Mesenteric fat pad (tissue), 1 donor: Measurements from ENCODE around the gene SIT1. TPM values are rescaled to one million over a fixed set of nuclear protein-coding genes. Genes with fewer than 3 reads are reported as not detected.
"Not testable (repeated sequence)": the region's sequence is repeated elsewhere in the genome, so short reads cannot be mapped to it uniquely, and the experiment has no call there.

Experiments used
- DNase-seq: peaks from one replicate; pipeline ENCODE4 v3.0.0-alpha.2; 2020; ENCODE audit warnings: low spot score
- total RNA-seq: library from RNA; stranded (reverse); fragmentation: NEBNext Ultra II Directional; extraction: Animal tissue kit (Norgen Biotek cat#: 25700); gene quantifications from one replicate; pipeline ENCODE4 v1.2.1, GENCODE V29; 2021
- donor health status: DM: yes; HTN: yes; CAD: no.

The SIT1 gene
- total RNA-seq, 1 donor from 2014 or later, result 1.3 TPM

DNA sequence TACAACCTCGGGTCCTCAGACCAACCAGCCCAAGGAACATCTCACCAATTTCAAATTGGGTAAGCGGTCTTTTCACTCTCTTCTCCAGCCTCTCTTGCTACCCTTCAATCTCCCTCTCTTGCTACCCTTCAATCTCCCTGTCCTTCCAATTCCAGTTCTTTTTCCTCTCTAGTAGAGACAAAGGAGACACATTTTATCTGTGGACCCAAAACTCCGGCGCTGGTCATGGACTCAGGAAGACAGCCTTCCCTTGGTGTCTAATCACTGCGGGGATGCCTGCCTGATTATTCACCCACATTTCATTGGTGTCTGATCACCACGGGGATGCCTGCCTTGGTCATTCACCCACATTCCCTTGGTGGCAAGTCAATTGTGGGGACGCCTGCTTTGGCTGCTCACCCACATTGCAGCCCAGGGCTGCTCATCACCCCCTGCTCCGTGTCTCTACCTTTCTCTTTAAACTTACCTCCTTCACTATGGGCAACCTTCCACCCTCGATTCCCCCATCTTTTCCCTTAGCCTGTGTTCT is 13.2 kb downstream of the SIT1 start:
- DNase-seq, result peak; percentile 3

DNA sequence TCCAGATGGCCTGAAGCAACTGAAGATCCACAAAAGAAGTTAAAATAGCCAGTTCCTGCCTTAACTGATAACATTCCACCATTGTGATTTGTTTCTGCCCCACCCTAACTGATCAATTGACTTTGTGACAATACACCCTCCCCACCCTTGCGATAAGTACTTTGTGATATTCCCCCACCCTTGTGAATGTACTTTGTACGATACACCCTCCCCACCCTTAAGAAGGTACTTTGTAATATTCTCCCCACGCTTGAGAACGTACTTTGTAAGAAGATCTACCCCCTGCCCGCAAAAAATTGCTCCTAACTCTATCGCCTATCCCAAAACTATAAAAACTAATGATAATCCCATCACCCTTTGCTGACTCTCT is 13.9 kb downstream of the SIT1 start:
- DNase-seq, result not testable (repeated sequence)

DNA sequence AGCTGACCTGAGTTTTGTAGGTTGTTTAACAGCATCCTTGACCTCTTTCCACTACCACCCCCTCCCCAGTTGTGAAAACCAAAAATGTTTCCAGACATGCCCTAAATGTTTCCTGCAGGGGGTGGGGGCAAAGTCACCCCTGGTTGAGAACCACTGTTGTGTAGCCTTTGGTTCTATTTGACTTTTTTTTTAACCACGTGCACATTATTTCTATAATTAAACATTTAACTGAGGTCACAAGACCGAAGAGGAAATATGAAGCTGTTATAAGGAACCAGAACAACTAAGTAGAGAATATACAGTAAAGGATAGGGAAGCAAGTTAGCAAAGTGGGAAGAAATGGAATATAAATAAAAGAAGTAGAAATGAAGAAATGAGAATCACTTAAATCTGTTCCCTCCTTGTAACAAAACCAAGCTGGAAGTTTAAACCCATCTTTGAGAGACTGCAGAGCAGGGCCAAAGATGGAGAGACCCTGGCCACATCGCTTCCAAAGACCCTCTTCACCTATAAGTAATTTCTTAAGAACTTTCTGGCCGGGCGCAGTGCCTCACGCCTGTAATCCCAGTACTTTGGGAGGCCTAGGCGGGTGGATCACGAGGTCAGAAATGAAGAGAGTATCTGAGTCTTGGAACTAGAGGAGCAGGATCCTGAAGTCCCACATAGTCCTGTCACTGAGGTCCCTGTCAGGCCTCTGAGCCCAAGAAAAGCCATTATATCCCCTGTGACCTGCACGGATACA is 14.4 kb downstream of the SIT1 start:
- DNase-seq, result peak; percentile 68

DNA sequence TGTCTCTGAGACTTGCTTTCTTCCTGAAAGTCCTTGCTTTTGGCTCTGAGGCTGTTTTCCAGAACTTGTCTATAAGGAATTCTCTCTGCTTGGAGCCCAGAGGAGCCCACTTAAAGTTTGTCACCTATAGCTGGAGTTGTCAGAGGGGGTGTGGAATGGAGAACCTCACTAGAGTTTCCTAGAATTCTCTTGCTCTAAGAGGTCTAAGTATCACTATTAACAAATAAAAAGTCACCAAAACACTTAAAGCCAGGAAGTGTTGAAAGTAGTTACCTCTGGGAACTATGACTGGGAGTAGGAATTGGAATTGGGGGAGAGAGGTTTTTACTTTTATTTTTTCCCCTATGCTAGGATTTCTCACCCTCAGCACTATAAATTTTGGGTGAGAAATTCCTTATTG is 15.0 kb downstream of the SIT1 start:
- DNase-seq, result peak; percentile 2

DNA sequence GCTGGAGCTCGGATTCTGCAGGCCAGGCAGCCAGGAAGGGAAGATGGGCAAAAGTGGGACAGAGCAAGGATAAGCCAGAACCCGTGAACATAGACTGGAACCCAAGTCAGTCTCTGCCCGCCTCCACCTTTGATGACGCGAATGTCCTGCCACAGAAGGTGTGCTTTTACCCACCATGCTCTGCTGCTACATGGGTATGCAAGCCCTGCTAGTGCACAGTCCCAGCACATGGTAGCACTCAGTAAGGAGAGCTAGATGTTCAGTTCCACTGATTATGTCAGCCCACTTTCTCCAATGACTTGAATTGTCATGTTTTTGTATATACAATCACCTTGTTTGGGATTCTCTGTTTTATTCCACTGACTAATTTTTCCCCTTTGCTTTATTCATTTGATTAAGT is 21.1 kb downstream of the SIT1 start:
- DNase-seq, result peak; percentile 45

DNA sequence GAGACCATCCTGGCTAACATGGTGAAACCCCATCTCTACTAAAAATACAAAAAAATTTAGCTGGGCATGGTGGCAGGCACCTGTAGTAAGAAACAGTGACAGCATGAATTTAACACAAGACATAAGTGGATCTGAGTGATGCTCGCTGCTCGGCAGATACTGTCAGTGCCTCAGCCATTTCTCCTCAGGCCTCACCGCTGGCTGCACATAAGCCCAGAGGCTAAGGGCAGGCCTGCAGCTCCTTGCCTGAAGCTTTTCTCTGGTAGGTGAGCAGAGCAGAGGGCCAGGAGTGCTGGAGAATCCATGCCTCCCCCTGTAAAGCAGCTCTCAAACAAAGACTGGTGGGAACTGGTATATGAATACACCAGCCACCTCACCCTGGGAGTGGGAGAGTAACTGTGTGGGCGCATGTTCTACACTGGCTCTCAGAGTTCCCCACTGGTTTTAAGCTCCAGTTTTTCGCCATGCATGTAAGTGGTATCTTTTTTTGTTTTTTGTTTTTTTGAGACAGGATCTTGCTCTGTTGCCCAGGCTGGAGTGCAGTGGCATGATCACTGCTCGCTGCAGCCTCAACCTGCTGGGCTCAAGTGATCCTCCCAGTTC is 22.2 kb downstream of the SIT1 start:
- DNase-seq, result no peak

DNA sequence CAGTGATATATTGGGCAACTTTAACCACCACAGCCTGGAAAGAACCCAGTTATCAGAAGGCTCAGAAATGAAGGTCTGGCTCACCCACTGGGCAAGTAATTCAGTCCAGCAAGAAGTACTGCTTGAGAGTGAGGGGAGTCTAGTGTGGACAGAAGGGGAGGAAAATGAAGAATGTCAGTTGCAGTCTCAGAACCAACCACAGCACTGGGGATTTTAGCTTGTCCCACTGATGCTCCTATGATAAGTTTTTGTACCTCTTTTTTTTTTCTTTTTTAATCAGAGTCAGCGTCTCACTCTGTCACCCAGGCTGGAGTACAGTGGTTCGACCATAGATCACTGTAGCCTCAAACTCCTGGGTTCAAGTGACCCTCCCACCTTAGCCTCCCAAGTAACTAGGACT is 23.2 kb downstream of the SIT1 start:
- DNase-seq, result no peak

DNA sequence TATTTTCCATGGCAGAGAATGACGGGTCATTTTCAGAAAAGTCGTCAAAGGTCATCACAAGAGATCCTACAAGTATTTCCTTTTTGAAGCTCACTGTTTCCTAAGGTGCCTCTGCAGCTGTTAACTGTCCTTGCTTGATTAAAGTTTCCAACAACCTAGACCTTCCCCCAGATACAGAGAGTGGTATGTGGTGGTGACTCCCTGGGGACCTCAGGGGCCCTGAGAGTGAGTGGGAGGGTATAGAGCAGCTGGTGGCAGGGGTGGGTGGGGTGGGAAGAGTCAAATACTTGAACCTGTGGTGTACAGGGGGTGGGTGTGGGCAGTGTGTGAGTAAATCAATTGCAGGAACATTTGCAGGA is 31.0 kb downstream of the SIT1 start:
- no peak for DNase-seq

DNA sequence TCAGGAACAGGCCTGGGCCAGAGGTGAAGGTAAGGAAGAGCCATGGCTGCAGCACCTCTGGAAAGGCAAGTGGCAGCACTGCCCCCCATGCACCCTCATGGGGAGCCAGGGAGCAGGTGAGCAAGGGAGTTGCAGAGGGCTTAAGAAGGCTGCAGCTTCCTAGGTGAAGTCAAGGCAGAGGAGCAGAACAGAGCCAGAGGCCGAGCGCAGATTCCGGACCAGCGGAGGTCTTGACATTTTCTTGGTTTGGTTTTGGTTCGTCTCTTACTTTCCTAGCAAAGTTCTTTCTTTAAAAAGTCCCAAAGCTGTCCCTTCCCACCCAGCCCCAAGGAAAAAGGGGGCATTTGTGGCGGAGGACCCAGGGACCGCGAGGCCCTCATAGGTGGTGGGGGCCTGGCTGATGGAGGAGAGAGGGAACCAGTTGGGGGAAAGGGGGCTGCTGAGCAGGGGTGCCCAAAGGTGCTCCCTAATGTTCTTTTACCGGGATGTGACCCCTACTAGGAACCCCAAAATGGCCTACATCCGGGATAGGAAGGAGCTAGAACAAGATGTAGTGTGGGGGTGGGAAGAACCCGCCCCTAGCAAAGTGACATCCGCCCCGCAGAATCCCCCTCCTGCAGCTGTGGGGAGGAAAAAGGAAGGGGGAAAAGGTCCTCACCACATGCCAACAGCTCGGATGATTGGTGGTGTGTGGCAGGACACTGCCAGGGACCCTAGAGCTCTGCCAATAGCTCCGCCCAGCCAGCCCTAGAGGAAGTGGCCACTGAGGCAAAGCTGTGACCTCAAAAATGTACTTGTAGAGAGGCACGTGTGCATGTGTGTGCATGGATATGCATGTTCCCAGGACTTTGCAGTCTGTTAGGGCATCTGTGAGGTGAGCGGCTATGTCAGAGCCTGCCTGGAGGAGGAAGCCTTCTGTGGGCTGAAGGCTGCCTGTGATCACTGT is 31.6 kb downstream of the SIT1 start:
- DNase-seq, result no peak

DNA sequence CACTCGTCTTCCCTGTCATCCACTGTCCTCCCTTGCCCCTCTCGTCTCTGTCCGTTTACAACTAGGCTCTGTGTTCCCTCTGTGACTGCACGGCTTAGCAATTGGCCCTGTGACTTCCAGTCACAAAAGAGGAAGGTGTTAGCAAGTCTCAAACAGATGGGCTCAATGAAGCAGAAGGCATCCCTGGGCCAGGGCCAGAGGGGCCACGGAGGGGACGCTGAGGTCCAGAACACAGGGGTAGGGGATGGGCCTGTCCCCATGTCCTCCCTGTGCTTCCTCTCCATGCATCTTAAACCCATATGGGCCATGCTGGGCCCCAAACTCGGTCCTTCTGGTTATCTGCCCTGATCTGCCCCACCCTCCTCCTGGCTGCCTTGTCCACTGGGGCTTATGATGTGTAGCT is 32.4 kb downstream of the SIT1 start, which contains the start of gene CD72:
Gene CD72 (minus strand): TSS at position 89 of the 403 bp plus-strand sequence. CDS start 110 bp downstream, outside the sequence.
- DNase-seq, result no peak

DNA sequence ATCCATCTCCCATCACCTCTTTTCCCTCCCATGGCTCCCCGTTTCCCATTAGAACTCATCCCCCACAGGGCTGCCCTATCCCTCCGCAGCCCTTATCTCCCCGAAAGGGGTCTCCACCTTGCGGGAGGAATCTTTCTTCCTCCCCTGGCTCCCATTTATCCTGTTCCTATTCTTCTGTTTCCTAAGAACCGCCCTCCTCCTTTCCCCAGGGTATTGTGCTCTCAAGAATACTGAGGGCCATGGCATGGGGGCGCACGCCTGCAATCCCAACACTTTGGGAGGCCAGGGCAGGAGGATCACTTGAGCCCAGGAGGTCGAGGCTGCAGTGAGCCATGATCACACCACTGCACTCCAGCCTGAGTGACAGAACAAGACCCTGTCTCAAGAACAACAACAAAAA is 33.2 kb downstream of the SIT1 start:
- DNase-seq, result no peak

DNA sequence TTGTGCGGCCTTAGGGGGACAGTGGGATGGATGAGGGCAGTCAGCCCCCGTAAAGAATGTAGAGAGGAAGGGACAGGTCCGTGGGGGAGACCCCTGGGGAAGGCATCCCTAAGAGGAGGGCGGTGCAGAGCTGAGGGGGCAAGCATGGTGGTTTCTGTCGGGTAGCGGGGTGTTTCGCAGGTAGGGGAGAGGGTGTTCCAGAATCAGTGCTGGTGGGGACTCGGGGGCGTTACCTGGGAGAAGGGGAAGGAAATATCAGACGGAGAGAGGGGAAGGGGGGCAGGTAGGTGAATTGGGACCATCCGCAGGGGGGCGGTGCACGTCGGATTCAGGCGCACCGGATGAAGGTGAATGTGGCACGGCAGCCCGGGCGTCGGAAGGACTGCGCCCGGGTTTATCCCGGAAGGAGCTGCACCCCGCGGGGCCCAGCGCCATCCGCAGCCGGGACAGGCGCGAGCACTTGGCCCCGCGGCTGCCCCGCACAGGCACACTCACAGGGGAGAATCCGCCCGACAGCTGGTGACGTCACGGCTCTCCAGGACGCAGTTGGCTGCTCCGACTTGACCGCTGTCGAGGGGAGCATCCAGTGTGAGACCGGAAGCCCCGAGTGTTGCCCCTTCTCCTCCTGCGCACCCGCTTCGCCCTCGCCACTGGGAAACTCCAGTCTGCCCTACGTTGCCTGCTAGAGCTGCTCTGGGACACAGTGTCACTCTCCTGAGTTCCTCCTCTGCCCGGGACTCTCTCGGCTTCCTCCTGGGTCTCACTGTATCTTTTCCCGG is 33.9 kb downstream of the SIT1 start:
- DNase-seq, result peak; percentile 57

DNA sequence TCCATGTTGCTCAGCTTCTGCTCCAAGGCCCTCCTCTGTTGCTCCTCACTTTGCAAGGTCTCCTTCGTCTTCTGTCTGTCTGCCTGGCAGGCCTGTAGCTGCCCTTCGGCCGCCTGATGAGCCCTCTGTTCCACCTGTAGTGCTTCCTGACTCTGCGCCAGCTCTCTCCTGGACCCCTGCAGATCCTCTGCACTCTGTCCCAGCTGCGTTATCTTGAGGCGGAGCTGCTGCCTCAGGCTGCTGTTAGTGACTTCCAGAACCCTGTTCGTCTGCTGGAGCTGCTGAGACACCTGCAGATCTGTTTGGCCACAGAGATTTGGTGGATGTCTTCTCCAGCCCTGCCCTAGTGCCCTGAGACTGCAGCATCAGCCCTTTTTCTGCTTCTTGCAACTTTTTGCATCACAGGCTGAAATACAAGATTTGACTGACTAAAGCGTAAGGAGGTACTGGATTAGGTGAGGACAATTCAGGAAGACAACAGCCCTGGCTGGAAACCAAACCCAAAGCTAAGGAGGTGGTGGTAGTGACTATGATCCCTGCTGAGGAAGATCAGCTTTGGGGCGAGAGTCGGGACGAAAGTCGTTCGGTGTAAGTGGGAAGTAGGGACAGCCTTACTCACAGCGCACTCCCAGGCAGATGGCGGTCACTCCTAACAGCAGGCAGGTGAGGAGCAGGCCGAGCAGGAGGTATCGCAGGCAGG is 34.6 kb downstream of the SIT1 start:
- peak; percentile 67 for DNase-seq

DNA sequence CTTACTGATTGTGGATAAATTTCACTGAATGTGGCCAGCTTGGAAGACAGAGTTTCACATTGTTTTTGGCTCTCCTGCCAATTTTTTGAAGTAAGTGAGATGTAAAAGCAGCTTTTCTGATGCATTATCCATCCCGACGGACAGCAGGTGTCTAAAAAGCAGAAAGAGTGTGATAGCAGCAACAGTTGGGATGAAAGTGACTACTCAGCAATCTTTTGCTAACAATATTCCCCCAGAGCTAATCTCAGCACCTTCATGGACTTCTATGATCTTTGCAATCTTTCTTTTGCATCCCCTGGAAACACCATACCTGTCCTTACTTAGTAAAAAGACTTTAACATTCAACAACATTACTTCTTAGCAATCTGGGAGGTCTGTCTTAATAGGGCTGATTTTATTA is 37.9 kb downstream of the SIT1 start:
- no peak for DNase-seq

DNA sequence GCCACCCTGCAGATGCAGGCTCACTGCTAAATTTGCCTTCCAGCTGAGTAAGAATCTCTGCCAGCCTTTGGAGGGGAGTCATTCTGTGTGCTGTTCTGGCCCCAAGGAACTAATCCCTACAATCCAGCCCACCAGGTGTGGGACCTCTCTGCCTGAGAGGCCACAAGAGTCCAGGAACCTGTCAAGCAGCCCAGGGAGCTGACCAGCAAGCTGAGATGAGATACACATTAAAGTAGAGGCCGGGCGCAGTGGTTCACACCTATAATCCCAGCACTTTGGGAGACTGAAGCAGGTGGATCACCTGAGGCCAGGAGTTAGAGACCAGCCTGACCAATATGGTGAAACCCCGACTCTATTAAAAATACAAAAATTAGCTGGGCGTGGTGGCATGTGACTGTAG is 38.7 kb downstream of the SIT1 start:
- DNase-seq, result peak; percentile 37

DNA sequence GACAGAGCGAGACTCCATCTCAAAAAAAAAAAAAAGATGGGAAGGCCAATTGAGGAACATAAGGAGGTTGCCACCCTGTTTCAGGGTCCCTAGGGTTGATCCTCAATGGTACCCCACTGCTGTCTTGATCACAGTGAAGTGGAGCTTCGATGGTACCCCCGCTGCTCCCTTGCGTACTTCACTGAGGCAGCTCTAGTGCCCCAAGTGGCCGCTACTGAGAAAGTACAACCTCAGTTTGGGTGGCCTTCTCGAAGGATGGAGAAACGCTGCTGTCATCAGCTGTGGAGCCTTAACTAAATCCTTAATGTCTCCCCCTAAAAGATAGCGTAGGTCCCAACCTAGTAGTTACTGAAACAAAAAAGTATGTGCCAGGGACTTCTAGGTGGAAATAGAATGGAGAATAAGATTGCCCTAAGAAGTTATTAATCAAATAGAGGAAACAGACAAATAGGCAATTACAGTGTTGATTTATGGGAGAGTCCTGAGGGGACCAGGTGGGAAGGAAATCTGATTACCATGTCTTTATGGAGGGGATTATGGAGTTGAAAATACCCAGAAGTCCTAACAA is 39.4 kb downstream of the SIT1 start:
- DNase-seq, result peak; percentile 75

DNA sequence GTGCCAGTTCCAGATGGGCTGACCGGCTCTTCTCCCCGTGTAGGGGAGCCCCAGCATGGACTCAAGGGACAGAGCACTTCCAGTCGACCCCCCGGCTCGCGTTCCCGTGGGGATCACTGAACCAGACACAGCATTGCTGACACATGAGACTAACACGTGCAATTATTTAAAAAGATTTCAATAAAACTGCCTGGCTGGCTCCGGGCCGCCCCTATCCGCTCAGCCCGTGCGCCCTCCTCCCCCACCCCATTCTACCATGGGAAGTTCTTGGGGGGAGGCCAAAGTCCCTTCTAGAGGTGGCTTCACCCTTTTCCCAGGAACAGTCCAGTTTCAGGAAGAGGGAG is 40.9 kb downstream of the SIT1 start:
- DNase-seq, result peak; percentile 78

DNA sequence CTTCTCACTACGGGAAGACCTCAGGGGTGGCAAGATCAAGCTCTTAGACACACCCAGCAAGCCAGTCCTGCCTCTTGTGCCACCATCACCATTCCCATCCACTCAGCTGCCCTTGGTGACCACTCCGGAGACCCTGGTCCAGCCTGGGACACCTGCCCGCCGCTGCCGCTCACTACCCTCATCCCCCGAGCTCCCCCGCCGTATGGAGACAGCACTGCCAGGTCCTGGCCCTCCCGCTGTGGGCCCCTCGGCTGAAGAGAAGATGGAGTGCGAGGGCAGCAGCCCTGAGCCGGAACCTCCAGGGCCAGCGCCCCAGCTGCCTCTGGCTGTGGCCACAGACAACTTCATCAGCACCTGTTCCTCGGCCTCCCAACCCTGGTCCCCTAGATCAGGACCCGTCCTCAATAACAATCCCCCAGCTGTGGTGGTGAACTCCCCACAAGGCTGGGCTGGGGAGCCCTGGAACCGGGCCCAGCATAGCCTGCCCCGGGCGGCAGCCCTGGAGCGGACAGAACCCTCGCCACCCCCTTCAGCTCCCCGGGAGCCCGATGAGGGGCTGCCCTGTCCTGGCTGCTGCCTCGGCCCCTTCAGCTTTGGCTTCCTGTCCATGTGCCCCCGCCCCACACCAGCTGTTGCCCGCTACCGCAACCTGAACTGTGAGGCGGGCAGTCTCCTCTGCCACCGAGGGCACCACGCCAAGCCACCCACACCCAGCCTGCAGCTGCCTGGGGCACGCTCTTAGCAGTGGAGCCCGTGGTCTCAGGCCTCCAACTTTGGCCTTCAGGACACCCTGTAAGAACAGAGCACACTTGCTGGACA is 41.5 kb downstream of the SIT1 start:
- DNase-seq, result peak; percentile 87

DNA sequence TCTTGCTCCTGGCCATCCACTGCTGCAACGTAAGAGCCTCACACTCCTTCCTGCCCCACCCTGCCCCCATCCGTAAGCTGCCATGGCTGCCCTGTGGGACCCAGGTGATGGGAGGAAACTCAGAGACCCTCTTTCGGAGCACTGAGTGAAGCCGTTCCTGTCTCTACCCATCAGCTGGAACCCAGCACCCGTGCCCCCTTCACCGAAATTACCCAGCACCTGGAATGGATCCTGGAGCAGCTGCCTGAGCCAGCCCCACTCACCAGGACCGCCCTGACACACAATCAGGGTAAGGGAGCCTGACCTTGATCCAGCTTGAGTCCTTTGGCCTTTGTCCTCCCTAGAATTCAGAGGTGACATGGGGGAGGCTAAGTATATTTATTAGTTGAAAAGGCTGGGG is 42.5 kb downstream of the SIT1 start:
- DNase-seq, result peak; percentile 72
